ENCODE data around the gene MAGEB6.
"Not testable (repeated sequence)": the region's sequence is repeated elsewhere in the genome, so short reads cannot be mapped to it uniquely, and the experiment has no call there.

MAGEB6 gene

DNA sequence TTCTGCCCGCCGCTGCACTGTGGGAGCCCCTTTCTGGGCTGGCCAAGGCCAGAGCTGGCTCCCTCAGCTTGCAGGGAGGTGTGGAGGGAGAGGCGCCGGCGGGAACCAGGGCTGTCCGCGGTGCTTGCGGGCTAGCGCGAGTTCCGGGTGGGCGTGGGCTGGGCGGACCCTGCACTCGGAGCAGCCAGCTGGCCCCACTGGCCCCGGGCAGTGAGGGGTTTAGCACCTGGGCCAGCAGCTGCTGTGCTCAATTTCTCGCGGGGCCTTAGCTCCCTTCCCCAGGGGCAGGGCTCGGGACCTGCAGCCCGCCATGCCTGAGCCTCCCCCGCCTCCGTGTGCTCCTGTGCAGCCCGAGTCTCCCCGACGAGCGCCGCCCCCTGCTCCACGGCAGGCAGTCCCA, 12.5 kb downstream of the MAGEB6 start:
- not testable (repeated sequence) for H3K79me1 ChIP-seq (ENCODE audit: low read depth, low read length); H3K18ac ChIP-seq (ENCODE audit: low read length); H3K27me3 ChIP-seq (ENCODE audit: control insufficient read depth in 3 of 3, insufficient read depth in 3 of 3, low read depth in 1 of 3, low read length in 3 of 3); H3K14ac ChIP-seq (ENCODE audit: low read length); H2AK5ac ChIP-seq (ENCODE audit: low read depth, low read length); H2BK5ac ChIP-seq (ENCODE audit: low read length); H2AFZ ChIP-seq (ENCODE audit: low read length); H2BK15ac ChIP-seq (ENCODE audit: low read length); H3K4ac ChIP-seq (ENCODE audit: low read length); H3K9ac ChIP-seq (ENCODE audit: low read depth, low read length, poor library complexity); DNase-seq (ENCODE audit: low spot score); H3K9me3 ChIP-seq (replicated peaks in 1 of 2; ENCODE audit: control insufficient read depth in 2 of 2, insufficient read depth in 1 of 2, low read depth in 1 of 2, low read length in 2 of 2); H4K91ac ChIP-seq (ENCODE audit: low read depth, low read length, poor library complexity); H3K4me2 ChIP-seq (ENCODE audit: insufficient read depth, low read length, poor library complexity, severe bottlenecking); H3K27ac ChIP-seq (replicated peaks; ENCODE audit: low read length); H3K4me1 ChIP-seq (ENCODE audit: control insufficient read depth in 2 of 2, insufficient read depth in 1 of 2, low read depth in 1 of 2, low read length in 2 of 2); H2BK120ac ChIP-seq (ENCODE audit: low read depth, low read length); H2BK12ac ChIP-seq (ENCODE audit: low read length); H4K8ac ChIP-seq (ENCODE audit: low read depth, low read length); H3K36me3 ChIP-seq (replicated peaks in 1 of 2; ENCODE audit: control insufficient read depth in 2 of 2, insufficient read depth in 2 of 2, low read length in 2 of 2); H3K4me3 ChIP-seq (ENCODE audit: low read length in 2 of 2); H3K23ac ChIP-seq (ENCODE audit: low read depth, low read length, poor library complexity)
- WGBS, 2 donors (ENCODE audit: extremely low coverage in 2 of 2, insufficient read length in 2 of 2, insufficient replicate concordance in 1 of 2) = no CpG with 5 or more reads among the region's 27 CpGs

- no peak overlapping the region for H3K23ac ChIP-seq (ENCODE audit: low read depth, low read length, poor library complexity)
- no peak overlapping the region for H3K4ac ChIP-seq (ENCODE audit: low read length)
- H3K18ac ChIP-seq (ENCODE audit: low read length) = no peak overlapping the region
- H2BK15ac ChIP-seq (ENCODE audit: low read length) = no peak overlapping the region
- no peak overlapping the region for H3K27ac ChIP-seq (replicated peaks; ENCODE audit: low read length)
- no peak overlapping the region for H2BK5ac ChIP-seq (ENCODE audit: low read length)
- no peak overlapping the region for H4K8ac ChIP-seq (ENCODE audit: low read depth, low read length)
- H3K14ac ChIP-seq (ENCODE audit: low read length) = no peak overlapping the region
- H2BK12ac ChIP-seq (ENCODE audit: low read length) = no peak overlapping the region
- no peaks in the 10 kb centered on the region for H3K79me1 ChIP-seq (ENCODE audit: low read depth, low read length)
- H2AFZ ChIP-seq (ENCODE audit: low read length) = no peak overlapping the region
- H3K27me3 ChIP-seq (ENCODE audit: control insufficient read depth in 3 of 3, insufficient read depth in 3 of 3, low read depth in 1 of 3, low read length in 3 of 3) = no peaks in the 10 kb centered on the region
- H2AK5ac ChIP-seq (ENCODE audit: low read depth, low read length) = no peak overlapping the region
- no peaks in the 10 kb centered on the region for H3K4me1 ChIP-seq (ENCODE audit: control insufficient read depth in 2 of 2, insufficient read depth in 1 of 2, low read depth in 1 of 2, low read length in 2 of 2)
- no peaks in the 10 kb centered on the region for H3K9me3 ChIP-seq (replicated peaks in 1 of 2; ENCODE audit: control insufficient read depth in 2 of 2, insufficient read depth in 1 of 2, low read depth in 1 of 2, low read length in 2 of 2)
- no peak overlapping the region for H3K4me2 ChIP-seq (ENCODE audit: insufficient read depth, low read length, poor library complexity, severe bottlenecking)
- no peak for DNase-seq (ENCODE audit: low spot score)
- no peak overlapping the region for H3K4me3 ChIP-seq (ENCODE audit: low read length in 2 of 2)
- no peak overlapping the region for H2BK120ac ChIP-seq (ENCODE audit: low read depth, low read length)
- H3K36me3 ChIP-seq (replicated peaks in 1 of 2; ENCODE audit: control insufficient read depth in 2 of 2, insufficient read depth in 2 of 2, low read length in 2 of 2) = no peaks in the 10 kb centered on the region
- H4K91ac ChIP-seq (ENCODE audit: low read depth, low read length, poor library complexity) = no peak overlapping the region
- H3K9ac ChIP-seq (ENCODE audit: low read depth, low read length, poor library complexity) = no peak overlapping the region
- no CpG with 5 or more reads among the region's 3 CpGs for WGBS, 2 donors (ENCODE audit: extremely low coverage in 2 of 2, insufficient read length in 2 of 2, insufficient replicate concordance in 1 of 2)
Observed at GRCh38 chrX:26208012-26208411, 15.8 kb downstream of the MAGEB6 start.

DNA sequence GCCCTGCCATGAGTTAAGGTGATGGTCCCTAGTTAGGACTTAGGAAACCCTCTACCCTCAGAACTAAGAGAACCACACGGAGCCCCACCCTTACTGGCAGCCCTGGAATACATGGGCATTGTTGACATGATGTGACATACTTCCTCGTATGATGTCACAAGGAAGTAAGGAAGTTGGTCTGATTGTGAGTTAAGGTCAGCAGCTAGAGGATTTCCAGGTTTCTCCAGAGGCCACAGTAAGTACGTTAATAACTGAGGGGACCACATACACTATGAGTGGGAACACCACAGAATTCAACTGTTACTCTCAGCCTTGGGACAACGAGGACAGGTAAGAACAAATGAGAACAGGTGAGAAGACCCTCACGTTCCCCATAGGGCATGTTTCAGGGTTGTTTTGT, 23.6 kb downstream of the MAGEB6 start, which contains the start of gene MAGEB5:
MAGEB5 (plus strand) TSS at position 301 of the 400 bp plus-strand sequence. CDS start 1,133 bp downstream, outside the sequence.
- no peak within 1 kb of the TSS for H2BK120ac ChIP-seq (ENCODE audit: low read depth, low read length)
- no peaks in the 10 kb centered on the region for H3K27me3 ChIP-seq (ENCODE audit: control insufficient read depth in 3 of 3, insufficient read depth in 3 of 3, low read depth in 1 of 3, low read length in 3 of 3)
- H2BK12ac ChIP-seq (ENCODE audit: low read length) = no peak within 1 kb of the TSS
- no peak within 1 kb of the TSS for H2AK5ac ChIP-seq (ENCODE audit: low read depth, low read length)
- no peaks in the 10 kb centered on the region for H3K4me1 ChIP-seq (ENCODE audit: control insufficient read depth in 2 of 2, insufficient read depth in 1 of 2, low read depth in 1 of 2, low read length in 2 of 2)
- no peak within 1 kb of the TSS for H3K4me2 ChIP-seq (ENCODE audit: insufficient read depth, low read length, poor library complexity, severe bottlenecking)
- no peak within 1 kb of the TSS for H3K4ac ChIP-seq (ENCODE audit: low read length)
- no peaks in the 10 kb centered on the region for H3K9me3 ChIP-seq (replicated peaks in 1 of 2; ENCODE audit: control insufficient read depth in 2 of 2, insufficient read depth in 1 of 2, low read depth in 1 of 2, low read length in 2 of 2)
- H3K27ac ChIP-seq (replicated peaks; ENCODE audit: low read length) = no peak within 1 kb of the TSS
- no peak within 1 kb of the TSS for H3K14ac ChIP-seq (ENCODE audit: low read length)
- H3K36me3 ChIP-seq (replicated peaks in 1 of 2; ENCODE audit: control insufficient read depth in 2 of 2, insufficient read depth in 2 of 2, low read length in 2 of 2) = no peaks in the 10 kb centered on the region
- H3K9ac ChIP-seq (ENCODE audit: low read depth, low read length, poor library complexity) = no peak within 1 kb of the TSS
- H2AFZ ChIP-seq (ENCODE audit: low read length) = no peak within 1 kb of the TSS
- no peaks in the 10 kb centered on the region for H3K79me1 ChIP-seq (ENCODE audit: low read depth, low read length)
- H4K8ac ChIP-seq (ENCODE audit: low read depth, low read length) = no peak within 1 kb of the TSS
- no peak for DNase-seq (ENCODE audit: low spot score)
- H2BK5ac ChIP-seq (ENCODE audit: low read length) = no peak within 1 kb of the TSS
- no peak within 1 kb of the TSS for H3K23ac ChIP-seq (ENCODE audit: low read depth, low read length, poor library complexity)
- no peak within 1 kb of the TSS for H4K91ac ChIP-seq (ENCODE audit: low read depth, low read length, poor library complexity)
- WGBS, 2 donors (ENCODE audit: extremely low coverage in 2 of 2, insufficient read length in 2 of 2, insufficient replicate concordance in 1 of 2) = no CpG with 5 or more reads among the region's 5 CpGs
- H2BK15ac ChIP-seq (ENCODE audit: low read length) = no peak within 1 kb of the TSS
- no peak within 1 kb of the TSS for H3K4me3 ChIP-seq (ENCODE audit: low read length in 2 of 2)
- H3K18ac ChIP-seq (ENCODE audit: low read length) = no peak within 1 kb of the TSS

DNA sequence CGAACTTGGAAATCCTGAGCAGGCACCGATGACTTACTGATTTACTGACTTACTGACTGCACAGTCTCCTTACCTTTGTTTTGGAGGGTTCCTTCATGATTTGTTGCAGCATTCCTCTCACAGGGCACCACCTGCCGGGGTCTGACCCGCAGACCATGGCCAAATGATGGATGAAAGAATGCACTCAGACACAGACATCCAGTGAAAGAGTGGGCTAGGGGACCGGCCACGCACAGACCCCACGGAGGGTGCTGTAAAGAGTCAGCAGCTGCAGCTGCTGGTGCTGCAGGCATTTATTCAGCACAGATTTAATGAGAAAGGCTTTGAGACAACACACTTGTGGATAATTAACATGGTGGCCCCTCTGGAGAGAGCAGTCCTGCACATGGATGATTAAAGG, 27.1 kb downstream of the MAGEB6 start:
- Histone ChIP-seq H4K8ac (ENCODE audit: low read depth, low read length) (no peak overlapping the region), H3K9ac (ENCODE audit: low read depth, low read length, poor library complexity) (no peak overlapping the region), H2BK120ac (ENCODE audit: low read depth, low read length) (no peak overlapping the region), H3K4me3 (ENCODE audit: low read length in 2 of 2) (no peak overlapping the region), H3K4me2 (ENCODE audit: insufficient read depth, low read length, poor library complexity, severe bottlenecking) (no peak overlapping the region), H3K23ac (ENCODE audit: low read depth, low read length, poor library complexity) (no peak overlapping the region), H3K4ac (ENCODE audit: low read length) (no peak overlapping the region), H3K79me1 (ENCODE audit: low read depth, low read length) (no peaks in the 10 kb centered on the region), H3K9me3 (replicated peaks in 1 of 2; ENCODE audit: control insufficient read depth in 2 of 2, insufficient read depth in 1 of 2, low read depth in 1 of 2, low read length in 2 of 2) (no peaks in the 10 kb centered on the region), H2BK15ac (ENCODE audit: low read length) (no peak overlapping the region), H2BK5ac (ENCODE audit: low read length) (no peak overlapping the region), H2BK12ac (ENCODE audit: low read length) (no peak overlapping the region), H3K18ac (ENCODE audit: low read length) (no peak overlapping the region), H4K91ac (ENCODE audit: low read depth, low read length, poor library complexity) (no peak overlapping the region), H3K36me3 (replicated peaks in 1 of 2; ENCODE audit: control insufficient read depth in 2 of 2, insufficient read depth in 2 of 2, low read length in 2 of 2) (no peaks in the 10 kb centered on the region), H3K27ac (replicated peaks; ENCODE audit: low read length) (no peak overlapping the region), H3K4me1 (ENCODE audit: control insufficient read depth in 2 of 2, insufficient read depth in 1 of 2, low read depth in 1 of 2, low read length in 2 of 2) (no peaks in the 10 kb centered on the region), H3K27me3 (ENCODE audit: control insufficient read depth in 3 of 3, insufficient read depth in 3 of 3, low read depth in 1 of 3, low read length in 3 of 3) (no peaks in the 10 kb centered on the region), H2AFZ (ENCODE audit: low read length) (no peak overlapping the region), H2AK5ac (ENCODE audit: low read depth, low read length) (no peak overlapping the region), H3K14ac (ENCODE audit: low read length) (no peak overlapping the region)
- no CpG with 5 or more reads among the region's 7 CpGs for WGBS, 2 donors (ENCODE audit: extremely low coverage in 2 of 2, insufficient read length in 2 of 2, insufficient replicate concordance in 1 of 2)
- DNase-seq (ENCODE audit: low spot score) = no peak

Data from neuronal stem cell (in vitro differentiated cells).